Posterior cingulate gyrus (tissue), 11 donors: Measurements from ENCODE around the gene STK4.

Experiments used
- DNase-seq, 10 donors: peaks; one replicate each; pipeline versions ENCODE4 v3.0.0 to v3.0.0-alpha.2; 2020 to 2021; ENCODE audit warnings: mixed read lengths in 3 of 10
- intact Hi-C: fragments of 100-400 bp; cut with DNase I; formaldehyde crosslinking; loops from one replicate; pipeline ENCODE4 v1.15.1; 2023

STK4 gene

DNA sequence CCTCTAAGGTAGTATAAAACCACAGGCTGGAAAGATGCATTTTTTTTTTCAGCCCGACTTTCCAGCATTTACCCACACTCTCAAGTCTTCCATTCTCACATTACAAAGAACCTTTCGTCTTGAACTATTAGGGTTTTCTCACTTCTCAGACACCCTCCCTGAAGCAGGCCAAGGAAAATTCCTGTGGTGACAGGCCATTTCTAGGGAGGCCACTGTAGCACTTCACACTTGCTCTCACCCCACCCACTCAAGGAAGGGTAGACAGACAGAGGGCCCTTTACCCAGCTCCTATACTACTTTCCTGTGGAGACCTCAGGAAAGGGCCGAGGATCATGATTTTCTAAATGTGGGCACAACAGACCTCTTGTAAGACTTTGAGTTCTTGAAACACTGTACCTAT is 106.9 kb downstream of the STK4 start:
- DNase-seq, result no peak
- intact Hi-C loops, result no loop called here

DNA sequence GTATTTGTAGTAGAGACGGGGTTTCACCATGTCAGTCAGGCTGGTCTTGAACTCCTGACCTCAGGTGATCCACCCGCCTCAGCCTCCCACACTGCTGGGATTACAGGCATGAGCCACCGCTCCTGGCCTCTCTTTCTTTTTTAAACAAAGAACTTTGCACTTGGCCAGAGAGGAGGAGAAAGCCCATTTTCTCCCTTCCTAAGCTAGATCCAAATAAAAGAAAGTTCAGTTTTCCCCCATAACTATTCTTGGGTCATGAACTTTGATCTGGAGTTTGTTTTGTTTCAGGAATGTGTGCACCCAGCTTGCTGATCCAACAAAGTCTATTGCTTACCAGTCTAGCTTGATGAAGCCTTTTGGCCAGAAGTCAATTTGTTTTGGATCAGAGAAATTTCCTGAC is 111.2 kb downstream of the STK4 start:
- intact Hi-C loops, result no loop called here

GRCh38 chr20:45080867-45081624 is 114.7 kb downstream of the STK4 start:
- DNase-seq, result no peak
- intact Hi-C loops, result no loop called here

More for the DNA sequence above, 111.2 kb downstream of the STK4 start:
- no peak for DNase-seq

DNA sequence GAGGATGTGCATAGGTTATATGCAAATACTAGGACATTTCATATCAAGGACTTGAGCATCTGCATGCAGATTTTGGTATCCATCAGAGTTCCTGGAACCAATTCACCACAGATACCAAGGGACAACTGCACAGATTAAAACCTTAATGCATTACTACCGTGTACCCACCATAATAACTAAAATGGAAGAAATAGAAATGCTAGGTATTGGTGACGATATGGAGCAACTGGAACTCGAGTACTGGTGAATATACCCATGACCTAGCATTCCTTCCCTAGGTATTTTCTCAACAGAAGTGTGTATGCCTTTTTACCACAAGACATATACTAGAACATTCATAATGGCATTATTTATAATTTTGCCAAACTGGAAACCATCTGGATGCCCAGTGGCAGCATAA is 116.2 kb downstream of the STK4 start:
- intact Hi-C loops, result no loop called here
- no peak for DNase-seq

- no peak for DNase-seq
- intact Hi-C loops, result no loop called here
These were observed 116.8 kb downstream of the STK4 start for GRCh38 chr20:45083127-45083526.

DNA sequence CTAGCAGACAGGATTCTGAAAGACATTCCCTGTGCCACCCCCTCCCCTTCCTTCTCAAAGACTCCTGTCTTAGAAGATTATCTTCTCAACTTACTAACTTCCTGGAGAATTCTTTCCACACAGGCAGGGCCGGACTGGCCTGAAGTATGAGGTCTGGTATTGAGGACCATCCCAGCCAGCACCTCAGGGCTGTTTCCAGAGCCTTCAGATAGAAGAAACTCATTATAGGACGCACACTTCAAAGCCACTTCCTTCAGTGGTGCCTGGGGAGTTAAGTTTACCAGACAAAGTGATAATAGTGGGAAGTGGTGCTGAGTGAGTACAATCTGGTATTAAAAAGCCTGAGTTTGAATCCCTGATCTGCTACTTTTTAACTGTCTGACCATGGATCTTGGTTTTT is 119.0 kb downstream of the STK4 start:
- intact Hi-C loops, result no loop called here

GRCh38 chr20:45085867-45086266 is 119.6 kb downstream of the STK4 start:
- no peak for DNase-seq
- intact Hi-C loops, result no loop called here

More for the DNA sequence above, 119.0 kb downstream of the STK4 start:
- no peak for DNase-seq

GRCh38 chr20:45087097-45087790 is 120.9 kb downstream of the STK4 start:
- no peak for DNase-seq
- intact Hi-C loops, result no loop called here

GRCh38 chr20:45087814-45088213 is 121.5 kb downstream of the STK4 start:
- no peak for DNase-seq
- intact Hi-C loops, result no loop called here

DNA sequence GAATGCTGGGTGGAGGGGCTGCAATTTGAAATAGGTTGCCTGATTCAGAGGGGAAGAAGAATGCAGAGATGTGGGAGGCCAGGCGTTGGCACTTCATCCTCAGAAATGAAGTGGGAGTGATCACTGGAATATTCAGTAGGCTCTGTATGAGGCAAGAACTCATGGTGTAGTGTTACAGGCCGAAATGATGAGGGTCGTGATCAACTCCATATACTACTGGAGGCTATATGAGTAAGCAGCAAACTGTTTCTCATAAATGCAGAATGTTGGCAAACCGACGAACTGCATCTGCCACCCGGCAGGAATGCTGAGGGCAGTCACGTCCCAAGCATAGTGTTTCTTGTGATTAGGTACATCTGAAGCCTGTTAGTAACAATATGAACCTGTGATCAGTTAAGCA is 121.9 kb downstream of the STK4 start:
- DNase-seq, result no peak
- intact Hi-C loops, result no loop called here

GRCh38 chr20:45090481-45090880 is 124.2 kb downstream of the STK4 start:
- no peak for DNase-seq
- intact Hi-C loops, result no loop called here

GRCh38 chr20:45091366-45091765 is 125.1 kb downstream of the STK4 start:
- intact Hi-C loops, result no loop called here
- no peak for DNase-seq

DNA sequence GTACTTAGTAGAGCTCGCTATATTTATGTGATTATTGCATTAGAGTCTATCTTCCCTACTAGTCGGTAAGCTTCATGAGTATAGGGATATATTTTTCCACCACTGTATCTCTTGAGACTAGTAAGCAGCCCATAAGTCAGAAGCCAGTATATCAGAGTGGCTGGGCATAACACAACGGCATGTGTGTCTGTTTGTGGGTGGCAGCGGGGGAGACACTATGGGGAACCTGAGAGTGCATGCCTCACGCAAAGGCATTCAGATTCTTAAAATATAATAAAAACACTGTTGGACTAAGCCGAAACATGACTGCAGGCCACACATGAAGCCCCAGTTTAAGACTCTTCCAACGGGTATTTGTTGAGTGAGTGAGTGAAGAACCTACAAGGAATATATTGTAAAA is 126.6 kb downstream of the STK4 start:
- intact Hi-C loops, result no loop called here
- no peak for DNase-seq

DNA sequence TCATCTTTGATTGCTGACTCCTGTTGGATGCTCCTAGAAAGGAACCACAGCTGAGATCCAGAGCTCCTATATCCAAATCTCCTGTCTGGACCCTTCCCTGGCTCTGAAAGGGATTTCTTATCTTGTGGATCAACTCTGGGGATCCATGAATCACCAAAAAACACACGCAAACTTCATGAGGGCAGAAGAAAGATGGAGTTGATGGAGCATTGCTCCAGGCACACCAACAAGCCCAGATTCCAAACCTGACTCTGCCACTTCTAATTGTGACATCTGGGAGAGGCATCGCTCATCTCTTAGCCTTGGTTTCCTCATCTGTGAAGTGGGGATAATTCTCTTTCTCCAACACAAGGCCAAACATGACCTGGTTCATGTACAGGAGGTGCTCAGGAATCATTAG is 127.9 kb downstream of the STK4 start:
- intact Hi-C loops, result no loop called here
- no peak for DNase-seq

DNA sequence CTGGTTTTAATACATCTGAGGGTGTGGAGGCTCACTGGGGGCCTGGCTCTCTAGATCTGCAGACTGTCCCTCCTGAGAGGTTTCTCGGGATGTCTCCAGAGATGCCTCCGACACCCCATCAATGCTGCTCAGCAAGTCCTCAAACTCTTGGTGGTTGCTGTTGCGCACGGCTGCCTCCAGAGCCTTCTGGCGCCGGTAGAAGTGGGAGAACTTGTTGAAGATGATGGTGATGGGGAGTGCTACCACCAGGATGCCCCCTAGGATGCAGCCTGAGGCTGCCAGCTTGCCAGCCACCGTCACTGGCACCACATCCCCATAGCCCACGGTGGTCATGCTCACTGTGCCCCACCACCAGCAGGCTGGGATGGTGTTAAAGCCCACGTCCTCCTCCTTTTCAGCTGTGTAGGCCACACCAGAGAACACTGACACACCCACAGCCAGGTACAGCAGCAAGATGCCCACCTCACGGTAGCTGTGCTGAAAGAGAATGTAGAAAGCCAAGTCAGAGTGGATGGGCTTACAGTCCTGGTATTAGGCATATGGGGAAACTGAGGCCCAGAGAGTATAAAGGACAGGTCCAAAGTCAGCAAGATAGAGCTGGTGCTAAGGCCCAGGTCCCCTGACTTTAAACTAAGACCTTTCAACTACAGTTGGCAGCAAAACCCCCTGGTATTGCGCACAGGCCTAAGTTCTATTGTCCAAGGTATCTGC is 128.7 kb downstream of the STK4 start:
- peak in 1 of 10 donors; percentile 74 for DNase-seq
- intact Hi-C loops, result loop anchor here (1.0 to 5.0 kb wide), 2 partner anchors 51 to 197 kb away; no protein-coding TSS in a partner anchor

- intact Hi-C loops, result loop anchor here (1.0 to 5.0 kb wide), 2 partner anchors 52 to 196 kb away; no protein-coding TSS in a partner anchor
- peak in 6 of 10 donors; percentile 41 to 88 (median 59) for DNase-seq
These were observed 129.5 kb downstream of the STK4 start for GRCh38 chr20:45095805-45096238.

DNA sequence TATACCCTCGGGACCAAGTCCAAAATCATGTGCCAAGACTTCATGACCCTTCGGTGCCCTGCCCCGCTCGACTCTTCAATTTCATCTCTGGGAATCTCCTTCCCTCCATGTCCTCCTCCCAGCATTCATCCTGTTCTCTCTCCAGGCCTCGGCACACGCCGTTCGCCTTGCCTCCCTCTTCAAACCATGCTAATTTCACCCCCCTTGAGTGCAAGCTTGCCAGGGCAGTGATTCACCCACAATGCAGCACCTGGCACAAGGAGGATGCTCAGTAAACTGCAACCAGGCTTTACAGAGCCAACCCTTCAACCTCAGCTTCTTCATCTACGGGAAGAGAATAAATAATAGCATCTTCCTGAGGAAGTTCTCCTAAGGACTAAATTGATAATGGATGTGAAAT is 130.5 kb downstream of the STK4 start:
- intact Hi-C loops, result loop anchor here (5.0 kb wide), 1 partner anchor 196 kb away; no protein-coding TSS in a partner anchor
- DNase-seq, result peak in 7 of 10 donors; percentile 33 to 91 (median 66)

GRCh38 chr20:45097485-45098102 is 131.3 kb downstream of the STK4 start:
- intact Hi-C loops, result loop anchor here (5.0 kb wide), 1 partner anchor 195 kb away; no protein-coding TSS in a partner anchor
- peak in 3 of 10 donors; percentile 14 to 85 (median 67) for DNase-seq

DNA sequence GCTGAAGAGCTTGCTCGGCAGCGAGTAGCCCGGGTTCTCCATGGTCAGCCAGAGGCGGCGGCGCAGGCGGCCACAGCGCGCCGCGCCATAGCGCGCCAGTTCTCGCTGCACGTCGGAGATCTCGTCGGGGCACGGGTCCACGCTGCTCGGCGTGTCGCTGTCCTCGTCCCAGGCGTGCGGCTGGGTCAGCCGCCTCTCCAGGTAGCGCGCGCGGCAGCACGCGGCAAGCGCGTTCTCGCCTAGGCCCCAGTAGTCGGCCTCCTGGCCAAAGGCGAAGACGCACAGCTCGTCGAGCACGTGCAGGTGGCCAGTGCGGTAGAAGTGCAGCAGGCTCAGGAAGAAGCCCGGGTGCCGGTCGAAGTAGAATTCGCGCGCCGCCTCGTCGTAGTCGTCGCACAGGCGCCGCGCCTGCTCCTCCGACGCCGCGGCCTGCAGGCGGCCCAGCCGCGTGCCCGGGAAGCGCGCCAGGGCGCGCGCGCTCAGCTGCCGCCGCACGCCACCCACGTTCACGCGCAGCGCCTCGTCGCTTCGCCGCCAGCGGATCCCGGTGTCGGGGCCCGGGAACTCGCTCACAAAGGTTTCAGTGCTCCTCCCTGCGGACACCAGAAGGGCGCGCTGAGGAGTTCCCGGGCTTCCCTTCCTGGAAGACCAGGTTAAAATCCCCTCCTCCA is 131.9 kb downstream of the STK4 start:
- intact Hi-C loops, result loop anchor here (5.0 kb wide), 1 partner anchor 194 kb away; no protein-coding TSS in a partner anchor
- peak in 3 of 10 donors; percentile 17 to 84 (median 77) for DNase-seq
